ENCODE measurements around the gene DROSHA.

GRCh38 chr5:31445041-31445600, 86.8 kb downstream of the DROSHA start:
- TF ChIP-seq CTCF (IDR thresholded peaks at IDR 0.05) (no peak), EP300 (IDR thresholded peaks at IDR 0.05) (no peak), EHMT2 (IDR thresholded peaks at IDR 0.05; ENCODE audit: low read depth) (no peak), CEBPB (IDR thresholded peaks at IDR 0.05) (no peak), POLR2A (IDR thresholded peaks at IDR 0.05; ENCODE audit: low read length) (no peak), REST (IDR thresholded peaks at IDR 0.05) (no peak)

Data from A549 (cell line).